PFSK-1 (cell line): ENCODE measurements around the gene BRICD5.

Source experiments
- FOXP2 ChIP-seq: optimal IDR thresholded peaks from 2 replicates; pipeline ENCODE3; 2011; ENCODE audit warnings: borderline replicate concordance, control low read depth, inconsistent platforms; ENCODE audit not compliant: insufficient read depth; ENCODE audit errors: extremely low read length, extremely low read depth
- POLR2AphosphoS5 ChIP-seq: IDR thresholded peaks from 2 replicates; pipeline ENCODE4 v1.6.1; 2012; ENCODE audit warnings: low read depth, mild to moderate bottlenecking, control low read depth, low read length, moderate library complexity
- REST ChIP-seq, 2 experiments: IDR thresholded peaks; 2 replicates each; pipeline versions ENCODE4 v1.6.1 to v1.8.0; 2011 to 2012; ENCODE audit warnings: low read depth in 2 of 2, low read length in 2 of 2, control low read depth in 1 of 2, inconsistent platforms in 1 of 2, mild to moderate bottlenecking in 1 of 2, moderate library complexity in 1 of 2; ENCODE audit not compliant: insufficient read depth in 1 of 2
- SIN3A ChIP-seq: IDR thresholded peaks from 2 replicates; pipeline ENCODE4 v1.6.1; 2012; ENCODE audit warnings: mild to moderate bottlenecking, low read length, moderate library complexity, borderline replicate concordance; ENCODE audit not compliant: insufficient read depth
- TAF1 ChIP-seq: IDR thresholded peaks from 2 replicates; pipeline ENCODE4 v1.6.1; 2012; ENCODE audit warnings: low read length, control low read depth, borderline replicate concordance; ENCODE audit not compliant: insufficient read depth

Gene BRICD5

GRCh38 chr16:2246301-2246885, 35.7 kb upstream of the BRICD5 start:
- no peak for TF ChIP-seq FOXP2
- TF ChIP-seq SIN3A = no peak
- TF ChIP-seq TAF1 = no peak
- no peak for TF ChIP-seq REST (IDR thresholded peaks at IDR 0.05; ENCODE audit: insufficient read depth in 1 of 2, low read depth in 2 of 2, low read length in 2 of 2)
- no peak for TF ChIP-seq POLR2AphosphoS5

- TF ChIP-seq TAF1 = no peak
- TF ChIP-seq SIN3A = no peak
- no peak for TF ChIP-seq POLR2AphosphoS5
- TF ChIP-seq REST (IDR thresholded peaks at IDR 0.05; ENCODE audit: insufficient read depth in 1 of 2, low read depth in 2 of 2, low read length in 2 of 2) = no peak
Observed at GRCh38 chr16:2244926-2245795, 34.5 kb upstream of the BRICD5 start.

DNA sequence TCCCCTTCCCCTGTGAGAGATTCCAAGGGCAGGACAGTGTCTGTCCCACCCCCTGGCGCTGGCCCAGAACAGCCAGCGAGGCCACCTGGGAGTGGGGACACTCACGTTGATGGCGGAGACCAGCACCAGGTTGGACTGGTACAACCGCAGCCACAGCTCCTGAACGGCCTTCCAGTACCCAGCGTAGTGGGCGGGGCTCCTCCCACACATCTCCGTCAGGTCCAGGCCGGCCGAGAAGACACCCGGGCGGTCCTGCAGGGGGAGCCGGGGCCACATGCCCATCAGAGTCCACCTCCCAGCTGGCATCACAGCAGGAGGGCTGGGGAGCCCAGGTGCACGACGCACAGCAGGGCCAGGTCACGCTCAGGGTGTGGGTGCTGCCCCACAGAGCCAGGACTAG, 33.6 kb upstream of the BRICD5 start:
- no peak for TF ChIP-seq POLR2AphosphoS5
- TF ChIP-seq FOXP2 = no peak
- no peak for TF ChIP-seq TAF1

DNA sequence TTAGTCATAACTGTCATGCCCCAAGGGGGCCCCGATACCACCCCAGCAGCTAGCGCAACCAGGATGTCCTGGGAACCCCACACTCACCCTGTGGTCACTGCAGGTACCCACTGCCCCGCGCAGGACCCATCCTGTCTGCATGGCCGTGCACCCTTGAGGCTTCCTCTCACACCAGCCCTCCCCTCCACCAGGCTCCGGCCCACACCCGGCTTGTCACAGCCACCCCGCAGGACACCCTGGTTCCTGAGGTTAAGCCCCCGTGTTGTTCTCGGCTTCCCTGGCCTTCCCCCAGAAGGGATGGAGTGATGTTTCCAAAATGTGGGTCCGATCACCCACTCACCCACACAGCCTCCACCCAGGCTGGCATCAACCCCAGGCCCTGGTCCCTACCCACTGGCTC, 33.1 kb upstream of the BRICD5 start:
- TF ChIP-seq REST (IDR thresholded peaks at IDR 0.05; ENCODE audit: insufficient read depth in 1 of 2, low read depth in 2 of 2, low read length in 2 of 2) (no peak), TAF1 (no peak), SIN3A (no peak)

- TF ChIP-seq SIN3A (no peak), TAF1 (no peak), REST (IDR thresholded peaks at IDR 0.05; ENCODE audit: insufficient read depth in 1 of 2, low read depth in 2 of 2, low read length in 2 of 2) (no peak), POLR2AphosphoS5 (no peak), FOXP2 (no peak)
Observed at GRCh38 chr16:2243031-2243528, 32.4 kb upstream of the BRICD5 start.
